ENCODE data around the gene HEG1. TPM values are rescaled to one million over a fixed set of nuclear protein-coding genes. Genes with fewer than 3 reads are reported as not detected.

Gene HEG1
- total RNA-seq, 1 experiment from 2014 or later: 14.6 TPM

- ATAC-seq (no peak), DNase-seq (ENCODE audit: low spot score) (no peak)
- Mint-ChIP-seq H3K27ac (no peak overlapping the region), H3K9me3 (no peaks in the 10 kb centered on the region), H3K4me1 (peaks cover 4% of the 10 kb centered on the region; the same call in 1 of the 2 replicates), H3K27me3 (ENCODE audit: low read depth) (no peaks in the 10 kb centered on the region), H3K36me3 (peaks cover 13% of the 10 kb centered on the region), H3K4me3 (no peak overlapping the region)
- ChIA-PET POLR2A (no interaction called here), CTCF (no interaction called here)
- no peak for TF ChIP-seq ZNF219 (CRISPR knock-in tag; IDR thresholded peaks at IDR 0.05; ENCODE audit: borderline replicate concordance)
- no peak for TF ChIP-seq ZSCAN18 (CRISPR knock-in tag; IDR thresholded peaks at IDR 0.05)
- no peak for TF ChIP-seq ZNF512 (CRISPR knock-in tag; IDR thresholded peaks at IDR 0.05; ENCODE audit: borderline replicate concordance)
- no peak for TF ChIP-seq RELA (CRISPR knock-in tag; IDR thresholded peaks at IDR 0.05; ENCODE audit: borderline replicate concordance)
Measured at GRCh38 chr3:125019271-125019670, 36.5 kb downstream of the HEG1 start.

- DNase-seq (ENCODE audit: low spot score) (no peak), ATAC-seq (no peak)
- POLR2A ChIA-PET: no interaction called here
- no peaks in the 10 kb centered on the region for H3K4me1 Mint-ChIP-seq
- H3K27me3 Mint-ChIP-seq (ENCODE audit: low read depth): no peaks in the 10 kb centered on the region
- H3K4me3 Mint-ChIP-seq: no peak overlapping the region
- peaks cover 24% of the 10 kb centered on the region for H3K36me3 Mint-ChIP-seq
- CTCF ChIA-PET: no interaction called here
- no peak overlapping the region for H3K27ac Mint-ChIP-seq
- H3K9me3 Mint-ChIP-seq: no peaks in the 10 kb centered on the region
- TF ChIP-seq NFYB (CRISPR knock-in tag; conservative IDR thresholded peaks at IDR 0.05; ENCODE audit: low read depth): no peak
- no peak for TF ChIP-seq ZNF671 (CRISPR knock-in tag; IDR thresholded peaks at IDR 0.05)
- no peak for TF ChIP-seq ATF3 (CRISPR knock-in tag; conservative IDR thresholded peaks at IDR 0.05)
- no peak for TF ChIP-seq ZBTB21 (CRISPR knock-in tag; IDR thresholded peaks at IDR 0.05; ENCODE audit: borderline replicate concordance)
- TF ChIP-seq PRDM15 (CRISPR knock-in tag; IDR thresholded peaks at IDR 0.05): no peak
- no peak for TF ChIP-seq JAZF1 (CRISPR knock-in tag; IDR thresholded peaks at IDR 0.05)
- no peak for TF ChIP-seq TP53 (CRISPR knock-in tag; IDR thresholded peaks at IDR 0.05)
Measured at GRCh38 chr3:125017406-125017805, 38.4 kb downstream of the HEG1 start.

GRCh38 chr3:125014570-125015179 lies 41.1 kb downstream of the HEG1 start:
- H3K27me3 Mint-ChIP-seq (ENCODE audit: low read depth): no peaks in the 10 kb centered on the region
- peaks cover 27% of the 10 kb centered on the region for H3K36me3 Mint-ChIP-seq
- ATAC-seq (no peak), DNase-seq (ENCODE audit: low spot score) (no peak)
- ChIA-PET POLR2A (no interaction called here), CTCF (no interaction called here)
- no peaks in the 10 kb centered on the region for H3K4me1 Mint-ChIP-seq
- no peaks in the 10 kb centered on the region for H3K9me3 Mint-ChIP-seq
- no peak overlapping the region for H3K4me3 Mint-ChIP-seq
- no peak overlapping the region for H3K27ac Mint-ChIP-seq
- no peak for TF ChIP-seq ZBTB21 (CRISPR knock-in tag; IDR thresholded peaks at IDR 0.05; ENCODE audit: borderline replicate concordance)
- no peak for TF ChIP-seq ATF1 (CRISPR knock-in tag; IDR thresholded peaks at IDR 0.05)
- TF ChIP-seq IRF2 (CRISPR knock-in tag; IDR thresholded peaks at IDR 0.05; ENCODE audit: borderline replicate concordance, low read depth): no peak
- no peak for TF ChIP-seq MLX (CRISPR knock-in tag; IDR thresholded peaks at IDR 0.05)
- TF ChIP-seq SP1 (CRISPR knock-in tag; conservative IDR thresholded peaks at IDR 0.05): no peak
- TF ChIP-seq HMGXB4 (CRISPR knock-in tag; IDR thresholded peaks at IDR 0.05): no peak
- no peak for TF ChIP-seq FOXK1 (CRISPR knock-in tag; IDR thresholded peaks at IDR 0.05)
- no peak for TF ChIP-seq NFATC4 (CRISPR knock-in tag; IDR thresholded peaks at IDR 0.05)
- no peak for TF ChIP-seq CTCF (IDR thresholded peaks at IDR 0.05)
- TF ChIP-seq NFE2L1 (CRISPR knock-in tag; IDR thresholded peaks at IDR 0.05): no peak
